ENCODE results near the gene CEP112.

GRCh38 chr17:65697661-65698060 is 494.3 kb downstream of the CEP112 start:
- no peak for TF ChIP-seq CTCF (IDR thresholded peaks at IDR 0.05; ENCODE audit: low read length)
- TF ChIP-seq EZH2 (optimal IDR thresholded peaks at IDR 0.05; ENCODE audit: low read depth, low read length): no peak

All from MM.1S (cell line).